Astrocyte (in vitro differentiated cells and primary cell): ENCODE measurements around the gene OR10V1. TPM values are rescaled to one million over a fixed set of nuclear protein-coding genes. Genes with fewer than 3 reads are reported as not detected.

Source experiments
- DNase-seq: peaks from one replicate; pipeline ENCODE4 v3.0.0-alpha.2; 2010; ENCODE audit warnings: low read depth
- FAIRE-seq: peaks from 2 replicates; lab custom pipeline; 2011; peaks lifted over from hg19 to GRCh38; lab: Jason Lieb, UNC
- H2AFZ ChIP-seq: 2 replicates; pipeline ENCODE4 v1.6.0; 2012; ENCODE audit warnings: low read depth, low read length, inconsistent platforms
- H3K27ac ChIP-seq: 2 replicates; pipeline ENCODE4 v1.5.1; 2011; ENCODE audit warnings: low read depth, low read length, inconsistent platforms
- H3K27me3 ChIP-seq: 2 replicates; pipeline ENCODE4 v1.6.0; 2011; ENCODE audit warnings: low read length, inconsistent platforms; ENCODE audit not compliant: insufficient read depth
- H3K36me3 ChIP-seq: 2 replicates; pipeline ENCODE4 v1.5.1; 2011; ENCODE audit warnings: low read length, inconsistent platforms; ENCODE audit not compliant: insufficient read depth
- H3K4me1 ChIP-seq: 2 replicates; pipeline ENCODE4 v1.5.1; 2011; ENCODE audit warnings: low read length, inconsistent platforms; ENCODE audit not compliant: insufficient read depth
- H3K4me2 ChIP-seq: 2 replicates; pipeline ENCODE4 v1.6.0; 2012; ENCODE audit warnings: low read length, inconsistent platforms
- H3K4me3 ChIP-seq: 2 replicates; pipeline ENCODE4 v1.5.1; 2011; ENCODE audit warnings: low read depth, mild to moderate bottlenecking, low read length, inconsistent platforms; ENCODE audit not compliant: insufficient read depth
- H3K79me2 ChIP-seq: 2 replicates; pipeline ENCODE4 v1.6.0; 2012; ENCODE audit warnings: mild to moderate bottlenecking, low read length, inconsistent platforms; ENCODE audit not compliant: insufficient read depth
- H3K9ac ChIP-seq: 2 replicates; pipeline ENCODE4 v1.6.0; 2012; ENCODE audit warnings: mild to moderate bottlenecking, low read length, inconsistent platforms
- H3K9me3 ChIP-seq: 2 replicates; pipeline ENCODE4 v1.5.1; 2012; ENCODE audit warnings: low read depth, mild to moderate bottlenecking, low read length, inconsistent platforms; ENCODE audit not compliant: insufficient read depth
- H4K20me1 ChIP-seq: 2 replicates; pipeline ENCODE4 v1.6.0; 2012; ENCODE audit warnings: low read length, inconsistent platforms; ENCODE audit not compliant: insufficient read depth
- H3K27ac Mint-ChIP-seq: one replicate; pipeline ENCODE4 v1.8.0; 2021; ENCODE audit warnings: mild to moderate bottlenecking, mixed read lengths; ENCODE audit not compliant: unreplicated experiment
- H3K27me3 Mint-ChIP-seq: one replicate; pipeline ENCODE4 v1.8.0; 2021; ENCODE audit warnings: low read depth, mixed read lengths; ENCODE audit not compliant: unreplicated experiment
- H3K36me3 Mint-ChIP-seq: one replicate; pipeline ENCODE4 v1.8.0; 2021; ENCODE audit warnings: low read depth, mixed read lengths; ENCODE audit not compliant: unreplicated experiment
- H3K4me1 Mint-ChIP-seq: one replicate; pipeline ENCODE4 v1.8.0; 2021; ENCODE audit warnings: low read depth, mixed read lengths; ENCODE audit not compliant: unreplicated experiment
- H3K4me3 Mint-ChIP-seq: one replicate; pipeline ENCODE4 v1.8.0; 2021; ENCODE audit warnings: mild to moderate bottlenecking, moderate library complexity, mixed read lengths; ENCODE audit not compliant: unreplicated experiment
- H3K9me3 Mint-ChIP-seq: one replicate; pipeline ENCODE4 v1.8.0; 2021; ENCODE audit warnings: mild to moderate bottlenecking, mixed read lengths; ENCODE audit not compliant: unreplicated experiment
- CTCF ChIP-seq: IDR thresholded peaks from 2 replicates; pipeline ENCODE4 v1.5.1; 2011; ENCODE audit warnings: low read depth, mild to moderate bottlenecking, inconsistent platforms, low read length, moderate library complexity; ENCODE audit not compliant: insufficient read depth
- EZH2 ChIP-seq: IDR thresholded peaks from 2 replicates; pipeline ENCODE4 v1.6.1; 2012; ENCODE audit warnings: mild to moderate bottlenecking, low read length, inconsistent platforms; ENCODE audit not compliant: insufficient read depth
- total RNA-seq: library from RNA; stranded (reverse); gene quantifications from 2 replicates; pipeline ENCODE4 v1.2.1, GENCODE V29; 2021

The OR10V1 gene
- total RNA-seq, 1 donor from 2014 or later = not detected

- TF ChIP-seq CTCF = no peak
- no peak for TF ChIP-seq EZH2
- peaks cover 5% of the 10 kb centered on the region for H3K27me3 Mint-ChIP-seq
These were observed 5.9 kb upstream of the OR10V1 start for GRCh38 chr11:59719556-59719955.

GRCh38 chr11:59716051-59716450 is 2.4 kb upstream of the OR10V1 start:
- Mint-ChIP-seq H3K27me3 (peaks cover 6% of the 10 kb centered on the region), H3K27ac (no peak overlapping the region), H3K4me1 (no peaks in the 10 kb centered on the region), H3K4me3 (no peak overlapping the region), H3K9me3 (no peaks in the 10 kb centered on the region), H3K36me3 (no peaks in the 10 kb centered on the region)
- Histone ChIP-seq H3K4me2 (no peak overlapping the region), H3K27me3 (peaks cover 5% of the 10 kb centered on the region), H2AFZ (no peak overlapping the region), H3K36me3 (no peaks in the 10 kb centered on the region), H3K27ac (no peak overlapping the region), H3K9ac (no peak overlapping the region), H3K4me1 (no peaks in the 10 kb centered on the region), H3K9me3 (no peaks in the 10 kb centered on the region), H4K20me1 (no peaks in the 10 kb centered on the region), H3K4me3 (no peak overlapping the region), H3K79me2 (no peaks in the 10 kb centered on the region)
- TF ChIP-seq EZH2 (no peak), CTCF (no peak)
- DNase-seq (no peak), FAIRE-seq (no peak)

More at GRCh38 chr11:59719556-59719955, 5.9 kb upstream of the OR10V1 start:
- no peaks in the 10 kb centered on the region for H3K9me3 ChIP-seq
- FAIRE-seq = no peak
- no peak overlapping the region for H3K9ac ChIP-seq
- no peak overlapping the region for H3K27ac ChIP-seq
- no peak overlapping the region for H3K4me2 ChIP-seq
- H3K36me3 ChIP-seq = no peaks in the 10 kb centered on the region
- no peaks in the 10 kb centered on the region for H3K36me3 Mint-ChIP-seq
- H2AFZ ChIP-seq = no peak overlapping the region
- H3K9me3 Mint-ChIP-seq = no peaks in the 10 kb centered on the region
- no peaks in the 10 kb centered on the region for H3K4me1 Mint-ChIP-seq
- no peak overlapping the region for H3K4me3 ChIP-seq
- H3K4me3 Mint-ChIP-seq = no peak overlapping the region
- H3K27ac Mint-ChIP-seq = no peak overlapping the region
- no peaks in the 10 kb centered on the region for H4K20me1 ChIP-seq
- peaks cover 6% of the 10 kb centered on the region for H3K27me3 ChIP-seq
- no peak for DNase-seq
- no peaks in the 10 kb centered on the region for H3K79me2 ChIP-seq
- H3K4me1 ChIP-seq = no peaks in the 10 kb centered on the region

GRCh38 chr11:59710136-59710847 is 3.4 kb downstream of the OR10V1 start:
- H3K4me1 Mint-ChIP-seq = peaks cover 40% of the 10 kb centered on the region
- no peaks in the 10 kb centered on the region for H3K9me3 ChIP-seq
- H3K4me1 ChIP-seq = peaks cover 17% of the 10 kb centered on the region
- peaks cover 5% of the 10 kb centered on the region for H3K27me3 ChIP-seq
- H3K36me3 Mint-ChIP-seq = no peaks in the 10 kb centered on the region
- H3K4me3 ChIP-seq = no peak overlapping the region
- H3K27ac Mint-ChIP-seq = no peak overlapping the region
- no peak overlapping the region for H3K27ac ChIP-seq
- no peaks in the 10 kb centered on the region for H3K79me2 ChIP-seq
- no peak overlapping the region for H2AFZ ChIP-seq
- H3K4me2 ChIP-seq = no peak overlapping the region
- no peaks in the 10 kb centered on the region for H4K20me1 ChIP-seq
- TF ChIP-seq EZH2 (no peak), CTCF (no peak)
- H3K9me3 Mint-ChIP-seq = no peaks in the 10 kb centered on the region
- no peak overlapping the region for H3K9ac ChIP-seq
- no peak for FAIRE-seq
- peaks cover 6% of the 10 kb centered on the region for H3K27me3 Mint-ChIP-seq
- no peaks in the 10 kb centered on the region for H3K36me3 ChIP-seq
- peak; percentile 18 for DNase-seq
- no peak overlapping the region for H3K4me3 Mint-ChIP-seq
